GM18909 (cell line): ENCODE measurements around the gene TRAF3IP1.

Experiments
- ATAC-seq: cut with Tn5 transposase; IDR thresholded peaks from one replicate; pipeline ENCODE4 v1.9.1; 2021; ENCODE audit warnings: mild to moderate bottlenecking; ENCODE audit not compliant: unreplicated experiment, poor library complexity

TRAF3IP1 gene

GRCh38 chr2:238378230-238379095, 58.1 kb downstream of the TRAF3IP1 start:
- no peak for ATAC-seq

- no peak for ATAC-seq
Observed at GRCh38 chr2:238379096-238379810, 58.9 kb downstream of the TRAF3IP1 start.

GRCh38 chr2:238380336-238380735, 60.0 kb downstream of the TRAF3IP1 start:
- no peak for ATAC-seq

GRCh38 chr2:238380785-238381184, 60.5 kb downstream of the TRAF3IP1 start:
- no peak for ATAC-seq

GRCh38 chr2:238381341-238382115, 61.2 kb downstream of the TRAF3IP1 start:
- ATAC-seq: no peak

- no peak for ATAC-seq
Observed at GRCh38 chr2:238382381-238382781, 62.1 kb downstream of the TRAF3IP1 start.

- no peak for ATAC-seq
Observed at GRCh38 chr2:238383135-238383534, 62.8 kb downstream of the TRAF3IP1 start.

- ATAC-seq: no peak
Observed at GRCh38 chr2:238383743-238384380, 63.5 kb downstream of the TRAF3IP1 start.

GRCh38 chr2:238387332-238387731, 67.0 kb downstream of the TRAF3IP1 start:
- no peak for ATAC-seq

- ATAC-seq: no peak
Observed at GRCh38 chr2:238388794-238389193, 68.5 kb downstream of the TRAF3IP1 start.

GRCh38 chr2:238389988-238390589, 69.8 kb downstream of the TRAF3IP1 start:
- no peak for ATAC-seq

- no peak for ATAC-seq
Observed at GRCh38 chr2:238391042-238391689, 70.8 kb downstream of the TRAF3IP1 start.

GRCh38 chr2:238396663-238397062, 76.3 kb downstream of the TRAF3IP1 start:
- no peak for ATAC-seq

- no peak for ATAC-seq
Observed at GRCh38 chr2:238397356-238397755, 77.0 kb downstream of the TRAF3IP1 start.

GRCh38 chr2:238398577-238398976, 78.3 kb downstream of the TRAF3IP1 start:
- ATAC-seq: no peak

GRCh38 chr2:238399094-238399493, 78.8 kb downstream of the TRAF3IP1 start:
- no peak for ATAC-seq

GRCh38 chr2:238401551-238401950, 81.2 kb downstream of the TRAF3IP1 start:
- ATAC-seq: no peak

- ATAC-seq: no peak
Observed at GRCh38 chr2:238403632-238404405, 83.5 kb downstream of the TRAF3IP1 start.
